Dermis microvascular lymphatic vessel endothelial cell (primary cell): ENCODE data around the gene TSPAN16. TPM values are rescaled to one million over a fixed set of nuclear protein-coding genes. Genes with fewer than 3 reads are reported as not detected.

Experiments
- total RNA-seq: library from RNA; depleted of rRNA; stranded (reverse); fragments of >200 nt; gene quantifications from 2 replicates; pipeline ENCODE4 v1.2.1, GENCODE V29; 2014

The TSPAN16 gene
- total RNA-seq, 1 donor from 2014 or later = not detected

Other genes starting within 250 kb of the TSPAN16 start
- gene LDLR, start 206.7 kb upstream of the TSPAN16 start, total RNA-seq = 62.2 and 86.4 TPM in 2 replicates
- 31.1 and 80.0 TPM in 2 replicates for gene SPC24, start 140.4 kb upstream of the TSPAN16 start, total RNA-seq
- 45.6 and 127 TPM in 2 replicates for gene KANK2, start 98.6 kb upstream of the TSPAN16 start, total RNA-seq
- not detected in 2 replicates for gene ANGPTL8, start 56.5 kb upstream of the TSPAN16 start, total RNA-seq
- gene DOCK6, start 33.6 kb upstream of the TSPAN16 start, total RNA-seq = 56.1 and 92.4 TPM in 2 replicates
- 34.7 and 35.5 TPM in 2 replicates for gene RAB3D, start 43.5 kb downstream of the TSPAN16 start, total RNA-seq
- 77.7 and 127 TPM in 2 replicates for gene TMEM205, start 50.1 kb downstream of the TSPAN16 start, total RNA-seq
- 3.9 and 7.0 TPM in 2 replicates for gene CCDC159, start 50.4 kb downstream of the TSPAN16 start, total RNA-seq
- gene PLPPR2, start 59.3 kb downstream of the TSPAN16 start, total RNA-seq = 4.2 and 10.1 TPM in 2 replicates
- gene SWSAP1, start 78.5 kb downstream of the TSPAN16 start, total RNA-seq = 1.0 and 1.1 TPM in 2 replicates
- gene EPOR, start 88.2 kb downstream of the TSPAN16 start, total RNA-seq = 4.2 and 6.8 TPM in 2 replicates
- 0.63 and 0.64 TPM in 2 replicates for gene RGL3, start 123.2 kb downstream of the TSPAN16 start, total RNA-seq
- under 0.01 and 0.13 TPM in 2 replicates for gene ODAD3, start 139.0 kb downstream of the TSPAN16 start, total RNA-seq
- 101 and 136 TPM in 2 replicates for gene PRKCSH, start 139.5 kb downstream of the TSPAN16 start, total RNA-seq
- not detected in 2 replicates for gene ELAVL3, start 184.9 kb downstream of the TSPAN16 start, total RNA-seq
- 5.3 and 5.4 TPM in 2 replicates for gene ZNF653, start 209.7 kb downstream of the TSPAN16 start, total RNA-seq
- gene ECSIT, start 233.0 kb downstream of the TSPAN16 start, total RNA-seq = 22.4 and 22.6 TPM in 2 replicates
- not detected in 2 replicates for gene CNN1, start 242.7 kb downstream of the TSPAN16 start, total RNA-seq